Muscle of arm (tissue), 12 donors: ENCODE results near the gene ARRDC1. TPM values are rescaled to one million over a fixed set of nuclear protein-coding genes. Genes with fewer than 3 reads are reported as not detected.

ENCODE experiments used
- polyA plus RNA-seq, 12 donors: library from polyadenylated mRNA; unstranded; fragments of 120-200 nt; gene quantifications; one replicate each; pipeline ENCODE4 v1.2.1, GENCODE V29; 2013; ENCODE audit not compliant: insufficient read length in 12 of 12

Gene ARRDC1
- polyA plus RNA-seq, 12 donors, result 18.7 to 71.0 (median 33.4) TPM; not detected in 1

Other genes starting within 250 kb of the ARRDC1 start
- 10 to 100 TPM in 8 of 12 donors, 1 to 10 TPM in 3, not detected in 1; 6.7 to 21.6 (median 11.6) TPM for gene EXD3, start 182.5 kb upstream of the ARRDC1 start, polyA plus RNA-seq
- gene NOXA1, start 182.3 kb upstream of the ARRDC1 start, polyA plus RNA-seq, result 1 to 10 TPM in 10 of 12 donors, not detected in 2; 1.4 to 3.1 (median 2.4) TPM
- 1 to 10 TPM in 1 of 12 donors, under 1 TPM in 10, not detected in 1; 0.11 to 6.2 (median 0.34) TPM for gene ENTPD8, start 164.3 kb upstream of the ARRDC1 start, polyA plus RNA-seq
- gene NSMF, start 146.4 kb upstream of the ARRDC1 start, polyA plus RNA-seq, result 10 to 100 TPM in 11 of 12 donors, not detected in 1; 13.4 to 40.8 (median 17.9) TPM
- gene PNPLA7, start 55.3 kb upstream of the ARRDC1 start, polyA plus RNA-seq, result 1 to 10 TPM in 11 of 12 donors, not detected in 1; 1.3 to 4.6 (median 2.9) TPM
- 10 to 100 TPM in 11 of 12 donors, not detected in 1; 15.2 to 30.8 (median 18.1) TPM for gene MRPL41, start 53.8 kb upstream of the ARRDC1 start, polyA plus RNA-seq
- 10 to 100 TPM in 11 of 12 donors, not detected in 1; 19.6 to 38.7 (median 28.8) TPM for gene DPH7, start 26.8 kb upstream of the ARRDC1 start, polyA plus RNA-seq
- 10 to 100 TPM in 11 of 12 donors, not detected in 1; 13.0 to 23.9 (median 17.6) TPM for gene ZMYND19, start 15.2 kb upstream of the ARRDC1 start, polyA plus RNA-seq
- 10 to 100 TPM in 11 of 12 donors, not detected in 1; 36.6 to 71.7 (median 43.4) TPM for gene EHMT1, start 13.3 kb downstream of the ARRDC1 start, polyA plus RNA-seq